Measurements from ENCODE around the gene ZNF444. TPM values are rescaled to one million over a fixed set of nuclear protein-coding genes. Genes with fewer than 3 reads are reported as not detected.

Gene ZNF444
- total and polyA plus RNA-seq, 2 donors (not counting 3 experiments of a cell fraction or from before 2014, with no cell fraction given), result 37.2 to 41.7 TPM

DNA sequence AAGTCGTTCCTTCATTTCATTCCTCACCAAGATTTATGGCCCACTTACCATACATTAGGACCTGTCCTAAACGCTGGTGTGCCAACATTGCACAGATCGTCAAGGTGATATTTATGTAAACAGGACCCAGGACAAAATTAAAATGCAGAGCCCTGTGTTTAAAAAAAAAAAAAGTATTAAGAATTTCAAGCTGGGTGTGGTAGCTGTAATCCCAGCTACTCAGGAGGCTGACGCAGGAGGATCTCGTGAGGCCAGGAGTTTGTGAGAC, 6.5 kb upstream of the ZNF444 start:
- DNase-seq (ENCODE audit: low read depth, low spot score) (no peak), FAIRE-seq (no peak)
- Histone ChIP-seq H3K27ac (ENCODE audit: insufficient read depth, low read depth, low read length) (no peak overlapping the region), H3K36me3 (ENCODE audit: control insufficient read depth in 2 of 2, extremely low read depth in 1 of 2, insufficient read depth in 2 of 2, low read length in 2 of 2) (no peaks in the 10 kb centered on the region), H3K79me2 (ENCODE audit: control insufficient read depth, insufficient read depth, low read length) (no peaks in the 10 kb centered on the region), H3K9me3 (replicated peaks; ENCODE audit: control insufficient read depth, insufficient read depth, low read length) (no peaks in the 10 kb centered on the region), H3K9me1 (replicated peaks; ENCODE audit: control insufficient read depth, extremely low read depth, insufficient read depth, low read length) (no peaks in the 10 kb centered on the region), H3K4me1 (ENCODE audit: control insufficient read depth, extremely low read depth, insufficient read depth, low read length) (no peaks in the 10 kb centered on the region), H3K27me3 (ENCODE audit: control insufficient read depth in 2 of 2, insufficient read depth in 2 of 2, low read length in 2 of 2) (no peaks in the 10 kb centered on the region), H4K20me1 (replicated peaks; ENCODE audit: control insufficient read depth, extremely low read depth, insufficient read depth, low read length) (no peaks in the 10 kb centered on the region), H3K4me3 (replicated peaks in 1 of 3; ENCODE audit: insufficient read depth in 1 of 3, low read depth in 1 of 3, low read length in 3 of 3) (no peak overlapping the region), H3K4me2 (ENCODE audit: insufficient read depth, low read length) (no peak overlapping the region), H3K9ac (replicated peaks; ENCODE audit: extremely low read depth, insufficient read depth, low read length) (no peak overlapping the region), H2AFZ (ENCODE audit: low read depth, low read length) (no peak overlapping the region)
- intact Hi-C loops (cut with micrococcal nuclease), result no loop called here
- POLR2A ChIA-PET, result no interaction called here
- CTCF ChIA-PET, result interaction anchor here (0.8 kb wide), 1 partner anchor 118 kb away, joined by 3 read pairs; no protein-coding TSS in a partner anchor
- no TSS peak for BruUV-seq (replicated peaks)
- dilution Hi-C loops (cut with MboI; ENCODE audit: extremely low pct_ligation_motif_present, low sequenced_read_pairs), result no loop called here
- TF ChIP-seq JUN (IDR thresholded peaks at IDR 0.05; ENCODE audit: borderline replicate concordance, insufficient read depth, insufficient read length, low read depth) (no peak), MYC (IDR thresholded peaks at IDR 0.05; ENCODE audit: low read depth, low read length) (no peak), GATA2 (IDR thresholded peaks at IDR 0.05; ENCODE audit: insufficient read depth, insufficient read length, low read depth, low read length) (no peak), POLR2A (IDR thresholded peaks at IDR 0.05; ENCODE audit: low read depth, low read length) (no peak), FOS (IDR thresholded peaks at IDR 0.05; ENCODE audit: borderline replicate concordance, insufficient read depth, low read length) (no peak)

GRCh38 chr19:56136362-56136761, 4.7 kb upstream of the ZNF444 start:
- ChIA-PET CTCF (interaction anchor here (1.2 to 2.0 kb wide), 3 partner anchors 60 to 197 kb away, joined by 4 to 5 read pairs (median 4); no protein-coding TSS in a partner anchor), POLR2A (no interaction called here)
- Histone ChIP-seq H2AFZ (ENCODE audit: low read depth, low read length) (no peak overlapping the region), H4K20me1 (replicated peaks; ENCODE audit: control insufficient read depth, extremely low read depth, insufficient read depth, low read length) (no peaks in the 10 kb centered on the region), H3K9me3 (replicated peaks; ENCODE audit: control insufficient read depth, insufficient read depth, low read length) (no peaks in the 10 kb centered on the region), H3K4me1 (ENCODE audit: control insufficient read depth, extremely low read depth, insufficient read depth, low read length) (peaks cover 5% of the 10 kb centered on the region), H3K9me1 (replicated peaks; ENCODE audit: control insufficient read depth, extremely low read depth, insufficient read depth, low read length) (no peaks in the 10 kb centered on the region), H3K36me3 (ENCODE audit: control insufficient read depth in 2 of 2, extremely low read depth in 1 of 2, insufficient read depth in 2 of 2, low read length in 2 of 2) (no peaks in the 10 kb centered on the region), H3K79me2 (ENCODE audit: control insufficient read depth, insufficient read depth, low read length) (no peaks in the 10 kb centered on the region), H3K27ac (ENCODE audit: insufficient read depth, low read depth, low read length) (no peak overlapping the region), H3K4me3 (replicated peaks in 1 of 3; ENCODE audit: insufficient read depth in 1 of 3, low read depth in 1 of 3, low read length in 3 of 3) (no peak overlapping the region), H3K9ac (replicated peaks; ENCODE audit: extremely low read depth, insufficient read depth, low read length) (no peak overlapping the region), H3K27me3 (ENCODE audit: control insufficient read depth in 2 of 2, insufficient read depth in 2 of 2, low read length in 2 of 2) (no peaks in the 10 kb centered on the region), H3K4me2 (ENCODE audit: insufficient read depth, low read length) (no peak overlapping the region)
- intact Hi-C loops (cut with micrococcal nuclease) (no loop called here), dilution Hi-C loops (cut with MboI; ENCODE audit: extremely low pct_ligation_motif_present, low sequenced_read_pairs) (no loop called here)
- no peak for DNase-seq (ENCODE audit: low read depth, low spot score)
- no peak for TF ChIP-seq MYC (IDR thresholded peaks at IDR 0.05; ENCODE audit: low read depth, low read length)
- TF ChIP-seq CTCF (IDR thresholded peaks at IDR 0.05; ENCODE audit: extremely low read depth in 1 of 2, insufficient read depth in 1 of 2, low read depth in 1 of 2, low read length in 2 of 2), result no peak
- no peak for TF ChIP-seq JUN (IDR thresholded peaks at IDR 0.05; ENCODE audit: borderline replicate concordance, insufficient read depth, insufficient read length, low read depth)
- no peak for TF ChIP-seq POLR2A (IDR thresholded peaks at IDR 0.05; ENCODE audit: low read depth, low read length)
- TF ChIP-seq GATA2 (IDR thresholded peaks at IDR 0.05; ENCODE audit: insufficient read depth, insufficient read length, low read depth, low read length), result no peak
- no peak for TF ChIP-seq EZH2 (IDR thresholded peaks at IDR 0.05; ENCODE audit: borderline replicate concordance, low read depth, low read length, severe bottlenecking)
- TF ChIP-seq, protein P1, sequence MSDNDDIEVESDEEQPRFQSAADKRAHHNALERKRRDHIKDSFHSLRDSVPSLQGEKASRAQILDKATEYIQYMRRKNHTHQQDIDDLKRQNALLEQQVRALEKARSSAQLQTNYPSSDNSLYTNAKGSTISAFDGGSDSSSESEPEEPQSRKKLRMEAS (IDR thresholded peaks at IDR 0.05; ENCODE audit: insufficient read depth, insufficient read length), result no peak
- no peak for TF ChIP-seq FOS (IDR thresholded peaks at IDR 0.05; ENCODE audit: borderline replicate concordance, insufficient read depth, low read length)
- no peak for TF ChIP-seq POLR2AphosphoS5 (IDR thresholded peaks at IDR 0.05; ENCODE audit: insufficient read depth, low read depth, low read length)
- BruUV-seq (replicated peaks), result no TSS peak
- FAIRE-seq, result no peak

Measured in endothelial cell of umbilical vein (primary cell).